HEK293 (cell line): ENCODE results near the gene MAGI2.

Experiments used
- CTCF ChIA-PET: fragments of 350-600 bp; formaldehyde crosslinking; extraction: SDS; loops from one replicate; lab custom pipeline; 2021; ENCODE audit warnings: antibody characterized with exemption; lab: Yijun Ruan, JAX
- POLR2A ChIA-PET: fragments of 300-600 bp; formaldehyde crosslinking; extraction: SDS; loops from one replicate; lab custom pipeline; 2020; ENCODE audit warnings: antibody characterized with exemption, inconsistent platforms; lab: Yijun Ruan, JAX
- H3K27ac ChIP-seq: fragments of 200-500 bp; sonication (Bioruptor generic); 2 replicates; pipeline ENCODE4 v1.5.1; 2014; ENCODE audit warnings: low read depth, low read length, control low read depth, inconsistent platforms; ENCODE audit errors: extremely low read depth
- H3K36me3 ChIP-seq, 2 experiments: fragments of 200-500 bp in 1 of 2; sonication (Bioruptor generic) in 1 of 2; 1 replicate in 1 of 2; 2 replicates in 1 of 2; pipeline ENCODE4 v1.5.1; 2014 to 2017; ENCODE audit warnings: inconsistent platforms in 2 of 2, low read length in 2 of 2; ENCODE audit not compliant: control insufficient read depth in 2 of 2, insufficient read depth in 1 of 2
- H3K4me1 ChIP-seq: fragments of 200-500 bp; sonication (Bioruptor generic); 2 replicates; pipeline ENCODE4 v1.5.1; 2014; ENCODE audit warnings: mild to moderate bottlenecking, low read length, inconsistent platforms; ENCODE audit not compliant: control insufficient read depth, insufficient read depth
- H3K4me3 ChIP-seq: 2 replicates; pipeline ENCODE4 v1.5.1; 2011; ENCODE audit warnings: low read depth, mild to moderate bottlenecking, control low read depth, low read length, moderate library complexity
- H3K9me3 ChIP-seq: fragments of 200-500 bp; sonication (Bioruptor generic); 2 replicates; pipeline ENCODE4 v1.5.1; 2014; ENCODE audit warnings: low read depth, low read length, inconsistent platforms; ENCODE audit not compliant: control insufficient read depth, insufficient read depth
- KLF8 ChIP-seq: fragments of 450-650 bp; formaldehyde crosslinking; IDR thresholded peaks from 2 replicates; pipeline ENCODE4 v1.5.1; 2016; ENCODE audit warnings: missing biosample characterization, missing genetic modification characterization
- MEIS1 ChIP-seq: sonication (generic); formaldehyde crosslinking; IDR thresholded peaks from 2 replicates; pipeline ENCODE4 v1.8.1; 2022; ENCODE audit warnings: missing genetic modification reagents, mild to moderate bottlenecking, borderline replicate concordance
- SALL2 ChIP-seq: fragments of 450-650 bp; formaldehyde crosslinking; IDR thresholded peaks from 2 replicates; pipeline ENCODE4 v1.5.0; 2017; ENCODE audit warnings: missing biosample characterization, mild to moderate bottlenecking, missing genetic modification characterization, borderline replicate concordance
- WT1 ChIP-seq: fragments of 450-650 bp; formaldehyde crosslinking; IDR thresholded peaks from 2 replicates; pipeline ENCODE4 v1.5.1; 2016; ENCODE audit warnings: missing biosample characterization, missing genetic modification characterization
- ZBTB11 ChIP-seq: fragments of 450-650 bp; formaldehyde crosslinking; conservative IDR thresholded peaks from 2 replicates; pipeline ENCODE4 v1.5.1; 2016; ENCODE audit warnings: low read depth, missing biosample characterization, missing genetic modification characterization
- ZBTB26 ChIP-seq: fragments of 450-650 bp; formaldehyde crosslinking; optimal IDR thresholded peaks from 2 replicates; pipeline ENCODE3; 2016; ENCODE audit warnings: missing biosample characterization, mild to moderate bottlenecking, missing genetic modification characterization
- ZBTB44 ChIP-seq: fragments of 450-650 bp; IDR thresholded peaks from 2 replicates; pipeline ENCODE4 v1.5.1; 2018; ENCODE audit warnings: missing biosample characterization, mild to moderate bottlenecking, missing genetic modification characterization
- ZFP37 ChIP-seq: fragments of 450-650 bp; formaldehyde crosslinking; IDR thresholded peaks from 2 replicates; pipeline ENCODE4 v1.5.1; 2016; ENCODE audit warnings: missing biosample characterization, missing genetic modification characterization
- ZNF138 ChIP-seq: fragments of 450-650 bp; formaldehyde crosslinking; IDR thresholded peaks from 2 replicates; pipeline ENCODE4 v1.5.1; 2016; ENCODE audit warnings: missing biosample characterization, missing genetic modification characterization, borderline replicate concordance
- ZNF148 ChIP-seq: fragments of 450-650 bp; formaldehyde crosslinking; IDR thresholded peaks from 2 replicates; pipeline ENCODE4 v1.5.0; 2017; ENCODE audit warnings: missing biosample characterization, missing genetic modification characterization, borderline replicate concordance
- ZNF155 ChIP-seq: fragments of 450-650 bp; formaldehyde crosslinking; IDR thresholded peaks from 2 replicates; pipeline ENCODE4 v1.5.1; 2016; ENCODE audit warnings: missing biosample characterization, missing genetic modification characterization
- ZNF184 ChIP-seq: fragments of 450-650 bp; IDR thresholded peaks from 2 replicates; pipeline ENCODE4 v1.5.1; 2018; ENCODE audit warnings: missing biosample characterization, mild to moderate bottlenecking, missing genetic modification characterization
- ZNF302 ChIP-seq: fragments of 450-650 bp; formaldehyde crosslinking; IDR thresholded peaks from 2 replicates; pipeline ENCODE4 v1.5.1; 2016; ENCODE audit warnings: missing biosample characterization, missing genetic modification characterization, low read depth
- ZNF341 ChIP-seq: fragments of 450-650 bp; formaldehyde crosslinking; IDR thresholded peaks from 2 replicates; pipeline ENCODE4; 2016; ENCODE audit warnings: low read depth, missing biosample characterization, missing genetic modification characterization
- ZNF404 ChIP-seq: fragments of 450-650 bp; formaldehyde crosslinking; IDR thresholded peaks from 2 replicates; pipeline ENCODE4 v1.5.1; 2017; ENCODE audit warnings: missing biosample characterization, missing genetic modification characterization
- ZNF518A ChIP-seq: fragments of 450-650 bp; formaldehyde crosslinking; conservative IDR thresholded peaks from 2 replicates; pipeline ENCODE4 v1.5.1; 2016; ENCODE audit warnings: low read depth, missing biosample characterization, missing genetic modification characterization
- ZNF530 ChIP-seq: fragments of 450-650 bp; formaldehyde crosslinking; IDR thresholded peaks from 2 replicates; pipeline ENCODE4 v1.5.1; 2016; ENCODE audit warnings: low read depth, missing biosample characterization, missing genetic modification characterization

The MAGI2 gene

GRCh38 chr7:79142706-79143105 lies 310.8 kb downstream of the MAGI2 start (continued):
- TF ChIP-seq ZNF155 (tag by site-specific recombination): no peak
- TF ChIP-seq ZBTB11 (tag by site-specific recombination): no peak
- TF ChIP-seq ZNF404 (tag by site-specific recombination): no peak
- no peak for TF ChIP-seq ZNF184 (tag by site-specific recombination)
- no peak for TF ChIP-seq MEIS1 (CRISPR knock-in tag)

- H3K4me1 ChIP-seq: no peaks in the 10 kb centered on the region
Measured at GRCh38 chr7:79141252-79141651, 312.2 kb downstream of the MAGI2 start.

More at GRCh38 chr7:79141252-79141651, 312.2 kb downstream of the MAGI2 start:
- no peaks in the 10 kb centered on the region for H3K36me3 ChIP-seq
- H3K9me3 ChIP-seq: no peaks in the 10 kb centered on the region
- TF ChIP-seq ZNF138 (tag by site-specific recombination) (no peak), ZNF341 (tag by site-specific recombination) (no peak), ZBTB44 (tag by site-specific recombination) (no peak), SALL2 (tag by site-specific recombination) (no peak), KLF8 (tag by site-specific recombination) (no peak), ZFP37 (tag by site-specific recombination) (no peak), ZNF302 (tag by site-specific recombination) (no peak), ZNF530 (no peak), ZNF518A (no peak), WT1 (no peak), ZBTB26 (tag by site-specific recombination) (no peak), ZNF148 (tag by site-specific recombination) (no peak)
- CTCF ChIA-PET: no interaction called here
- POLR2A ChIA-PET: no interaction called here
- no peak overlapping the region for H3K4me3 ChIP-seq
- H3K27ac ChIP-seq: no peak overlapping the region
